DMS153 treated with DMSO at 0.1 percent for 48 hours (cell line): ENCODE measurements around the gene BMPER.

Source experiments
- DNase-seq: peaks from one replicate; lab custom pipeline; 2025; ENCODE audit not compliant: unreplicated experiment; lab: John Stamatoyannopoulos, UW

BMPER gene

DNA sequence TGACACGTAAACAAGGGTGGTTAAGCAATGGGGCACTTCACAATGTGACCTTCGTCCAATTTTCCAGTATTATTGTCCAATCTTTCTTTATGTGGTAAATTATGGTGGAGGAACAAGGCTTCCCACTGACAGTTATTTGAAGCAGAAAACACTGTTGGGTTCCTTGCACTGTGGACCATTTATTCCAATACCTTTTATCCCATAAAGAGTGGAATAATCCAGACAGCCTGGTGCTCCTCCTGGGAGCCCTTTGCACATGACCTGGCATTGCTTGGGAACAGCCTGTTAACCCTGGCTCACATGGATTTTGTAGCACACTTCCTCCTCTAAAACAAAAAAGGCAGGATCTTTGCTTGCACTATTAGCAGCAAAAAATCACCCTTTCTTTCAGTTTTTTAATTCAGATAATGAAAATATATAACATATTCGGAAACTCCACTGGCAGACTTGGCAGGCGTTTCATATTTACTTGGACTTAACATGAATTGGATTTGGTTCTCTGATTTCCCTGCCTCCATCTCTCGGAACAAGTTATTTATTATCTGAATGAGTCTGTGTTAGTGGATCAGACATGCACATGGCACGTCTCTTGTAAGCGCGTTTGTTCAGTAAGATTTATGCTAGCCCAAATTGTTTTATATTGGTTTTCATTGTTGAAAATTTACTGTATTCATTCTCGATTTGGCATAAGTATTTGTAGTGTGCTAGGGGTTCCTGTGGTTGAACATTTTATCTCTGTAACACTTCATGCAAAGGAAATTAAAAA is 59.3 kb downstream of the BMPER start:
- DNase-seq = no peak

DNA sequence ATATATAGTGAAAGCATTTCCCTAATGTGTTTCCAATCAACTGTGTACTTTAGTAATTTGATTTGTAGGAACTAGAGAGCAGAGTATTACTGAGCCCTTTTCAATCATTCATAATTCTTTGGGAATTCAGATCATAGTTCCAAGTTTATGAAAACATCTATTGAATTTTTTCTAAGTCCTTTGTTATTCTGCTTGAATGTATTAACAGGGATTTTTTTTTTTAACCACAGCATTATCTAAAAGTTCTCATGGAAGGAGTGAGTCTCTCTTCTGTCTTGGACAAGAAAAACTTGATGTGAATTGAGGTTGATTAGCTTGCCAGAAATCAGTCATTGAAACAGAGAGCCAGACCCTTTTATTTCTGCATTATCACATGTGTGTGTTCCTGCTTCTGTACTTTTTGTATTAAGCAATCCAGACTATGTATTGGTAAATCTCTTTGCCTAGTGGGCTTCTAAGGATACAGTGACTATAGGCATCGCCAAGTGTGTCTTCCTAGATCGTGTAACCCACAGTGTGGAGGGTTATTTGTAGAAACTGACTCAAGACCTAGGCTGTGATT is 59.9 kb downstream of the BMPER start:
- no peak for DNase-seq

DNA sequence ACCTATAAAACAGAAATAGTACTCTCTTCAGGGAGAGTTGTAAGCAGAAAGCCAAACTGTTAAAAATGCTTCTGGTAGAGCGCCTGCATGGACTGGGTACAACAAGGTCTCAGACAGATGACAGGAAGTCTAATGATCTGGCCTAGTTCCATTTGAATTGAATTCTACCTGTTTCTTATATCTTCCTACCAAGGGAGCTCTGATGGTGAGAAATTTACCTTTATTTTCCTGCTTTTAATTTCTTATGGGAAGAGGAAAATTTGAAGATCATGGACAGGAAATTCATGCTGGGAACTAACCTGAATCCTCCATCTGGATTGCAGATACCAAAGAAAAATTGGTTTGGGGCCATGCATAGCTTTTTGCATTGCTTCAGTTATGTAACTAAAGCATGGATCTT is 63.3 kb downstream of the BMPER start:
- DNase-seq = no peak

DNA sequence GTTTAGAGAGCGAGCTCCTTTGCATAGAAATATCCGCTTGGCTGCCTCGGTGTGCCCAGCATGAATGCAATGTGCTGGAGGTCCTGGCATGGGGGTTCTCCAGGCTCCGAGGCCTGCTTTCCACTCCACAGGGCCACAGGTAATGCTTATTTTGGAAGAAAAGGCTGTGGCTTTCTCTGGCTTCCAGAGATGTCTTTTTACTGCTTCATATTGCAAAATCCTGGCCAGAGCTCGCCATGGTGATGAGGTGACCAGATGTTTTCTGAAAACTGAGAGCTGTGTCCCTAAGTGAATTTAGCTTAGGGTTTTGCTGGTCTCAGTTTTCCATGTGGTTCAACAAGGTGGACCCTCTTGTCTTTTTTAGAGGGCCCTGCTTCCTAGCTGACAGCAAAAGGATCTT is 65.2 kb downstream of the BMPER start:
- DNase-seq = no peak

DNA sequence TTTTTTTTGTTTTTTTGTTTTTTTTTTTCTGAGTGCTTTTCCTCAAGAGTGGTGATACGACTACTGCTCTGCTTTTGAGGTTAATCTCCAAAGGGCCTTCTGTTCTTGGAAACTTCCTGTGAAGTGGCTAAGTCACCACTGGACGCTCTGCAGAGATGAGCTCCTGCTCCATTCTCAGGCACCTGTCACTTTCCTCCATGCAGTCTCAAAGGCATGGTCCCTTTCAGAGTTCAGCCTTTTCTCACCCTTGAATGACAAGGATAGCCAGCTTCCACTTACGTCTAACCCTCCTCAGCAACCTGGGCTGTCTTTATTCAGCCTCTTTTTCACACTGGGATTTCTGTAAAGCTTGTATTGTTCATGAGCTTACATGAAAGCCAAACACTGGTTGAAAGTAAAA is 65.8 kb downstream of the BMPER start:
- DNase-seq = no peak

DNA sequence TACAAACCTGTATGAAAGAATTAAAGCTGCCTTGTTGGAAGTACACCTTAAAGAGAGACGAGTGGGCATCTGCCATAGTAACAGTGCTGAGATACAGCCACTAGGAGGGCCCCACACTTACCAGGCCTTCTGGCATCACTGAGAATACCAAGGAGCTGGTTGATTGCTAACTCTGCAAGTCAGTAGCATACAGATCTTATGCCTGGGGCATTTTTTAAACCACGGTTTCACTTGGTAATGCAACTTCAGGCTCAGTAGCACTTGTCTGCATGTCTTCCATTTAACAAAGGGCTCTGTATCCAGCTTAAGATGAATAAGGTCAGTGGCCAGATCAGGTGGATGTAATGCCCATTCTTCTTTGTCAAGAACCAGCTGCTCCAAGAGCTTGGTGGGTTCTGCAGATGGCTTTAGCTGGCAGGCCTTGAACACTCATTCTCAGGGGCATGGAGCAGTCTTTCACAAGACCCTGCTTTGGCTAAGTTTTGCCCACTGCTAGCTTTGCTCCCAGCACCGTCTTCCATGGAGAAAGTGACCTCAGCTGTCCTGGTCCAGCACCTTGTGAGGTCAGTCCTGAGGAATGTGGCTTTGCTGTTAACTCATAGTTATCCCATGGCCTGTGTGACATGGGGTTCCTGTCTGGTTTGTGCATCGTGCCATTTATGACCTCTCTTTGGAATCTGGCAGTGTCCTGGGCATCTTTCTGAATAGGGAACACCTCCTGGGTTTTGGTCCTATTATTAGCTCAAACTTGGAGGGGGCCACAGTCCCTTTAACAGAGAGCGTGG is 68.1 kb downstream of the BMPER start:
- no peak for DNase-seq

DNA sequence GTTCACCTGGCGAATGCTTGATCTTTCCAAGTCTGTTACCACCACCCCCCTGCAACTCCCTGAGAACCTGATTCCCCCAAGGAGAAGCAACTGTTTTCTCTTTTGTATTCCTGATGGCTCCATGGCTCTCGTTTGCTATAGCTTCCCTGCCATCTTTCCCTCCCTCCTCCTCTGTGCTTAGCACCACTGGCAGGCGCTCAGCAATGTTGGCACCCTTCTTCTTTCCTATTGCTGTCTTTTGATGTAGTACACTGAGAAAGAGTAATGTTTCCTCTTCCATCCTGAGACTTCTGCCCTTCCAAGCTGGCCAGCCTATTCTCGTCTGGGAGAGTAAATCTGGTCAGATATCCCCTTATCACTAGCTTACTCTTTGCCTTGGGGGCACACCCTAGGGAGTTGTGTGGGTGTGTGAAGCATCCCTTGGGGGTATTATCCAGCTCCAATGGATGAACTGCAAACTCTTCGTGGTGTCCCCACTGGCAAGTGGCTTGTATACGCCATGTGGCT is 74.0 kb downstream of the BMPER start:
- no peak for DNase-seq

DNA sequence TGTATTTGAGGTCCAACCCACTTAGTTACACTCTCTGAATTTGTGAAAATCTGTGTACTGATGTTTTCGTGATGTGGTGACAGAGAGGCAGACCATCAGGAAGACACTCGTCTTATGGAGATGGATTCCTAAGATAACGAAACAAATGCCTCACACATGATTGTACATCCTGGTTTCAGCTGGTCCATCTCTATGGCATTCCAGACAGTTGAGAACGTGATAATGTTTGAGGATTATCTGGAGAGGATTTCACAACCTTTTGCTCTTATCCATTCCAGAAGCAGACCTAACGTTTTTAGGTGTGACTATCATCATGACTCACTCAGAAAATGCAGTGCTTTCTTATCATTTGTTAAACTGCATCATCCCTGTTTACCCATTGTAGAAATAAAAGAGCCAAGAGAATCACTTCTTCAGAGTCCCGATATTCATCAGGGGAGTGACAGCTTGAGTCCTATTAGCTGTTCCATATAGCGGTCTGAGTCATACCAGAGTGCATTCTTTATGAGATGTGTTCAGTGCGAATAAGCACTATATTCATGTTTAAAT is 74.5 kb downstream of the BMPER start:
- DNase-seq = no peak

DNA sequence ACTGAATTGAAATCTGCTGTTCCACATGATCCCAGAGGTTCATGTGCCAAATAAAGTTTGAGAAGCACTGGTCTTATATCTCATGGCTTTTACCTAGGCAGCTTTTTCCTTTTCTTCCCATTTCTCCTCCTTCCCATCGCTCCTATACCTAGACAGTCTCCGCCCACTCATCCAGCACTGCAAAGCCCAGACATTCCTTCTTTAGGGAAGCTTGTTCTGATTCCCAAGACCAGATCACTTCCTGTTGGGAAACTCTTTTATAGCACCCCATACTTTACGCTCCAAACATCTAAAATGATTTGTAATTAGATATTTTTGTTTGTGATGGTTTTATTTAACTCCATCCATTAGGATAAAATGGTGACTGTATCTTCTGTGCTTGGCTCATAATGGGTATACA is 75.9 kb downstream of the BMPER start:
- no peak for DNase-seq

DNA sequence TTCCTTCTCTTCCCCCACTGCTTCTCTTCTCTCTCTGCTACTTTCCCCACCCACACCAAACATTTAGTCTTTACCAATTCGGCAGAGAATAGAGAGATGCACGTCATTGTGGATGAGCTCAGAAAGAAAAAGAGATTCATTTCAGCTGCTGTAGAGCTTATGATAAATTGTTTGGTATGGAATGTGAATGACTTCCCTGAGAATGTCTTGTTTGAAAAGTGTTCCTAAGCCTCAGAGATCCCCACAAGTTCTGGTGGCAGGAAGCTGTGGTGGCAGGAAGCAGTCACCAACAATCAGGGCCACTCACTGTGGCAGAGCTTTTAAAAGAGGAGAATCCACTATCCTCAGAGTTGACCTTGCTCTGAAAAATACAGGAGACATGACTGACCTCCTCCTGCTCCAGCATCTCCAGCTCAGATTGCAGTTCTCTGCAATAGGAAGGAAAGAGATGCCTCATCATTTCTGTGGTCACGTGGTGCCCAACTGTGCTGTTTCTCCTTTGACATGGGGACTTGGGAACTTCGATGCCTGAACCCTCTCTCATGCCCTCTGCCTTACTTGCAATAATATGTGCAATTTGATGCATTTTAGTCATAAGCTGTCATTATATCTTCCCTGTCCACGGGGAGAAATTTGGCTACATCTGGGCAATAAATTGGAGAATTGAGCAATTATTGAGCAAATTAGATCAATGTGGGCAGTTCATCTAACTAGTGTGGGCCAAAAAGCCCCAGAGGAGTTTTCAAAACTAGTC is 76.5 kb downstream of the BMPER start:
- no peak for DNase-seq

DNA sequence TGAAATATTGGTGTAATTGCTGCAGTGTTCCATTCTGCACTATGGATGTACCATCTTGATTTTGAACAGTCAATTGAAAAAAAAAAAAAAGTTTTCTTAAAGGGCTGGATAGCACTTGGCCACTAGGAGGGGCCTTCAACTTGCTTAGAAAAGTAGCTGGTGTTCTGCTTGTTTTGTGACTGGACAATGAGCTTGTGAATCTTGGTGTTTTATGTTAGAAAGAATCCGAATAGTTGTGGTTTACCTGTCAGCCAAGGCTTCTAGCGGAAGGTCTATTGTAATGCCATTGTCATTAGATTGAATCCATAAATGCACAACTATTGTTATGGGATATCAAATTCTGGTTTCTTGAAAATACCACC is 77.1 kb downstream of the BMPER start:
- no peak for DNase-seq

DNA sequence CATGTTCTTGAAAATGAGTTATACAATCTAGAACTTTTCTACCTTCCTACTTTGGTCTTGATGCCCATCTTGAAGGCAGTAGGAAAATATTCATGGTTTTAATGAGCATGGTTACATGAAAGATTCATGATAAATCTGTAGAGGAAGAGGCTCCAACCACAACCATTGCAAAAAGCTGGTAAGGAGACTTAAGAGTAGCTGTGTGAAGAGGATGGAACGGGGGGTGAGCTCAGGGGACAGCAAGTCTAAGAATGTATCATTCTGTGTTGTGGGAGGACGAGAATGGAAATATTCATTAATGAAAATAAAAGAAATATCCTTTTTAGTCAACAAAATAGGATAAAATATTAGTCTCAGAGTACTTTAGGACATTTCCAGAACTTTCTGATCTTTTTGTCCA is 81.1 kb downstream of the BMPER start:
- no peak for DNase-seq

DNA sequence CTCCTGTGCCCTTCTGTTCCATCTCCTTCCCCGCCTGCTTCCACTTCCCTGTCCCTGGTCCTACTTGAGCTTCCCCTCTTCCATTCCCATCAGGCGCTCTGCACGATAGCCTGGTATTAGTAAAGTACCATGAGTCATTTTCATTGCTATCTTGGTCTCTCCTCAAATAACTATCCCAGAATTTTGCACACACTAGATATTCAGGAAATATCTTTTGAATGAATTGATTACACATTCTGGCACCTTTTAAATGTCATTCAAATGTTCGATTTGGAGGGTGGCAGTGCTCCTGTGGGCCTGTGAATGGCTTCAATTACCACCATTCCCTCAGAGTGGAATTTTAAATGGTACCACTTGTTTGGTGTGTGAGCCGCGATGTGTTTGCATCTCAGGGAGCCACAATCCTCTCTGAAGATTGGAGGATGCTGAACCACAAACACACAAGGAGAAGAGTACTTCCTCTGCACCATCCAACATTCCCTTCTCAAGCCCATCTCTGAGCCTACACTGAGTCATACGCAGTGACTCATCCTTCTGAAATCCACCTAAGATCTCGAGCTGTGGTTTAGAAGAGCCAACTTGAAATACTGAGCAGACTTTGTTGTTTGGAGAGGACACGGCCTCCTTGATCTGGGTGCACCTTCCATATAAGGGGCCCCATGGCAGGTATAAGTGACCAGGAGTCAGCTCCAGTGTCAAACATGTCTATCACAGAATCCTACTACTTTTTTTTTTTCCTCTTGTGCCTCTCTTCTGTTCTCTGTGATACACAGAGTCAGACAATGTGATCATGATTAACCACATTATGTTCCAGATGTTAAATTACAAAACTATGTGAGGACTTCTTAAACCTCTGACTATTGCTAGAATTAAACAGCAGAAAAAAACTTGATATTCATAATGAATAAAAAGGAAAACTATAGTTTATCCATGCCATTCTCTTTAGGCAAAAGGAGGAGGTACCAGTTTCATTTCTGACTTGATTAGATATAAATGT is 81.9 kb downstream of the BMPER start:
- DNase-seq = no peak

DNA sequence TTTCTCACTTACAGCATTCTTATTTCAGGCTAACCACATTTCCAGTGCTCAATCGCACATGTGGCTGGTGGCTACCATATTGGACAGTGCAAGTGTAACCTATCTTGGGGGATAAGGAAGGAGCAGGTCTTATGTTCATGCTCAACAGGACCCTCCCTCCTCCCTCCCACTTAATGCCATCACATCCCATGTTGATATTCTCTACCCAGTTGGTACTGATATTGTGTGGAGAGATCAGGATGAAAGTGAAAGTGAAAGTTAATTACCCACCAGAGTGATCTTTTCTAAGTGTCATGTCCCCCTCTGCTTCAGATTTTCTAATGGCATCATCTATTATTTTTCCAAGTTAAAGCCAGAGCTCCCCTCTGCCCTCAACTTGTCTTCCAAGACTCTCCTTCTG is 91.6 kb downstream of the BMPER start:
- no peak for DNase-seq

DNA sequence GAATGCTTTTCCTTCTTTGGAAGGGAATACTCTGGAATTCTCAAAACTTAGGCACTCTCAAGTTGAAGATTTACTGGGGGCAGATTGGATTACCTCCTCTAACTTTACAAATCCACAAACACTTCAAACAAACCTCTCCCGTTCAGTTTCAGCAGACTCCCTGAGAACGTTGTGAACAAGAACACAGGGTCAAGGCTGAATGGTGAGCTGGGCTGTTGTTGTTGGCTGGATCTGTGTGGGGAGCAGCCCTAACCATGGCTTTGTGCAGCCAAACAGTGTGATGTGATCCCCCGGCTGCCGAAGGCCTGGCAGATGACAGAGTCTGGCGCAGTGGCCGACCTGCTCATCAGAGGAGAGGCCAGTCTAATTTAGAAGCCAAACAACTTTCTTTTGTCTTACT is 93.1 kb downstream of the BMPER start:
- no peak for DNase-seq

DNA sequence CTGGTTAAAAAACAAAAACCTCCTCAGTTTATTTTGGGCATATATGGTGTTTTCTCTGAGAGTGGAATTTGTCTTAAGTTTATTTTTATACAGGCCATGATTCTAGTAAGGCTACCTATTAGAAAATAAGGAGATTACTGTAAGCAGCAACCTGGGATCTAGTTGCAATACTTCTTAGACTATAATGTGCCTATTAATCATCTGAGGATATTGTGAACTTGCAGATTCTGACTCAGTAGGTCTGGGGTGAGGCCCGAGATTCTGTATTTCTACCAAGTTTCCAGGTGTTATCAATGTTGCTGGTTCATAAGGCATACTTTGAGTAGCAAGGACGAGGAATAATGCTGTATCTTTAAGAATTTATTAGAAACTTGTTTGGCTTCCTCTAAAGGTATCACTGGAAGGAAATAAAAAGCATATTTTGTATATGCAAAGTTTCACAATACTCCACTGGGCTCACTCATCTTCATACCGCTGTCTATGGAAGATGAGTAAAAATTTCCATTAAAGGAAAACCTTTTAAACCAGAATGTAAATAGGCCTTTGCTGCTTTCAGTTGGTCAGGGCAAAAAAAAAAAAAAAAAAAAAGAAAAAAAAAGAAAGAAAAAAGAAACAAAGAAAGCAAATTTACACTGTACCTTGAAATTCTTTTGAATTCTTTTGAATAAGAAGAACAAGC is 105.8 kb downstream of the BMPER start:
- DNase-seq = no peak

DNA sequence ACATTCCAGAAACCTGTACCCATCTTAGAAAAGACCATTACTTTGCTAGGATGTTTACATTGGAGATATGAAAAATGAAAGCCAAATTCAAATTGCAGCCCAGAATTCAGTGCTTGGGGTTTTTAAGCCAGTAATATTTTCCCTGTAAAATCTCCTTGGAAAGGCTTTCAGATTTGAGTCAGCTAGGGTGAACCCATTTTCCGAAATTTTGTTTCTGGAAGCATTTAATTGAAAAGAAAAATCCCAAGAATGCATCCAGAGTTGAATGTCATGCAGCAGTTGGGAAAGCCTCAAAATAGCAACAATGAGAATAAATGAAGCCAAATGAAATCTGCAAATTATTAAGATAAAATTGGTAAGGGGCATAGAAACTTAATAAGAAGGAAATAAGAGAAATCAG is 106.4 kb downstream of the BMPER start:
- DNase-seq = no peak

DNA sequence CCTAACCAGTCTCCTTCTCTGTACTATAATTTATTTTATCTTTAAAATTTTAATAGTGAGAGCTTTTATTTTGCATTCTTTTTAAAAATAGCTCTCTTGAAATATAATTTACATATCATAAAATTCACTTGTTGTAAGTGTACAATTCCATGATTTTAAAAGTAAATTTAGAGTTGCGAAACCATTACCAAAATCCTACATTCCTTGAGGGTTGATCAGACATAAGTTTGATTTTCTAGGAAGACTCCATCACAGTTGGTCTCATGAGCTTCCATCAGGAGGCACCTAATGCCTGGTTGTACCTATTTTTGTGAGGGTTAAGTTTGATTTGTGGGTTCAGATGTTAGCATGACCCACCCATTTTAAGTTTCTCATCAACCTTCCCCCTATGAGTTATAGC is 108.1 kb downstream of the BMPER start:
- DNase-seq = no peak

DNA sequence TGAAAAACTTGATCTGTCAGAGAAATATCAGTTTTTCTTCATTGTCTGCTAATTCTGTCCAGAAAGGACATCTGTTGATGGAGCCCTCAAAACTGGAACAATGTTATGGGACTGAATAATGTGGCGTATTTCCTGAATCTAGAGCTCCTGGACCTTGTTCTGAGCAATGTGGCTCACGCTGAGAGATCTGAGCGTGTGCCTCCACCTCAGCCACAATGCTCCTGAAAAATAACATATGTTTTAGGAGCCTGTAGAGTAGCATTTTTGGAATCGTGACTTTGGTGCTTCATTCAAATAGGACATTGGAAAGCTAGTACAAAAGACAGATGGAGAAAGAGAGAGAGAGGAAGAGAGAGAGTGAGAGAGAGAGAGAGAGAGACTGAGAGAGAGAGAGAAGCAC is 110.3 kb downstream of the BMPER start:
- DNase-seq = no peak
